GM19099 (cell line): ENCODE measurements around the gene SURF4.

Experiments
- POLR2A ChIP-seq: IDR thresholded peaks from 3 replicates; pipeline ENCODE4 v1.6.1; 2011; ENCODE audit warnings: low read depth; ENCODE audit not compliant: insufficient read length; ENCODE audit errors: extremely low read depth

The SURF4 gene

DNA sequence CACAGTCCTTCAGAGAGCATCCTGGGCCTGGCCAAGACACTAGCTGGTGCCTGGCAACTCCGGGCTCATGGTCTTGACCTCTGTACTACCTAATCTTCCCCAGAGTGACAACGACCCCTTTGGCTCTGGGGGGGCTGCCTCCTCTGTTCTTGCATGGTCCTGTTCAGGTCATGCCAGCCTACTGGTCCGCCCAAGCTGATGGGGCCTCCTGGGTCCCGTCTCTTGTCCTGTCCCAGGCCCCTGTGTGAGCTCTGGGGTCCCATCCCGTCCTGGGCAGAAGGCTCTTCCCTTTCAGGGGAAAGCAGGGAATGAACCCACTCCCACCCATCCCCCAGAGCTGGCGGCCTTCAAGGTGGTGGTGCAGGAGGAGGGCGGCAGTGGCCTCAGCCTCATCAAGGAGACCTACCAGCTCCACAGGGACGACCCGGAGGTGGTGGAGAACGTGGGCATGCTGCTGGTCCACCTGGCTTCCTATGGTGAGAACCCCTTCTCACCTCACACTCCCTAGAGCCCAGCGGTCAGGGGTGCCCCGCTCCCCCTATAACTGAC lies 28.7 kb upstream of the SURF4 start:
- no peak for TF ChIP-seq POLR2A

DNA sequence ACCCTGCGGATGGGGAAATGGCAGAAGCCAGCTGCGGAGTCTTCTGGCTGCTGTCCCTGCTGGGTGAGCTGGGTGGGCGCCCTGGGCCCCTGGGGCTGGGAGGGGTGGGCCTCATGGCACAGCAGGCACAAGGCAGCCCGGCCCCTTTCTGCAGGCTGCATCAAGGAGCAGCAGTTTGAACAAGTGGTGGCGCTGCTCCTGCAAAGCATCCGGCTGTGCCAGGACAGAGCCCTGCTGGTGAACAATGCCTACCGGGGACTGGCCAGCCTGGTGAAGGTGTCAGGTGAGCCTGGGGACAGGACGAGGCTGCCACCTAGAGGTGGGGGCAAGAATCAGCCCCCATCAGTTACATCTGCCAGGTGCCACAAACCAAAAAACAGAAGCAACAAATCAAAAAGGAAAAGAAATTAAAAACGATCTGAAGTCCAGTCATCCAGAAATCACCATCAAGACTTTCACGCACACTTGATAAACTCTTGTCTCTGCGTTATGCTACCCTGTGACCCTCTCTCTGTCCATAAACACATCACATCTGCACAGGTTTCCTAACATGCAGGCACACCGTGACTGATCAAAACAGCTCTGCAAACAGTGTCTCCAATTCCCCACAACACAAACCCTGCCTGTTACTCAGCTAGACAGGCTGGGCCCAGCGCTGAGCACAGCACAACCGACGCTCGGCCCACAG lies 28.1 kb upstream of the SURF4 start:
- no peak for TF ChIP-seq POLR2A

DNA sequence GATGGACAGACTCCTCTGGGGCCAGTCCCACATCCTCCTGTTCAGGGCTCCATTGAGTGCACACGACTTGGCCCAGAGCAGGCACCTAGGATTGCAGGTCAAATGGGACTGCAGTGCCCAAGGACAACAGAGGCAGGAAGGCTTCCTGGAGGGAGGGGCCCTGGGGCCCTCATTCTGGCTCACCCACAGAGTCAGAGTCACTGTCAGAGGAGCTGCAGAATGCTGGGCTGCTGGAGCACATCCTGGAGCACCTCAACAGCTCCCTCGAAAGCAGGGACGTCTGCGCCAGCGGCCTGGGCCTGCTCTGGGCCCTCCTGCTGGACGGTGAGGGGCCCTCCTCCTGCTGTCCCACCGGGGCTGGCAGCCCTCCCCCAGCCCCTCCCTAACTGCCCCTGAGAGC lies 26.8 kb upstream of the SURF4 start:
- TF ChIP-seq POLR2A, result no peak

DNA sequence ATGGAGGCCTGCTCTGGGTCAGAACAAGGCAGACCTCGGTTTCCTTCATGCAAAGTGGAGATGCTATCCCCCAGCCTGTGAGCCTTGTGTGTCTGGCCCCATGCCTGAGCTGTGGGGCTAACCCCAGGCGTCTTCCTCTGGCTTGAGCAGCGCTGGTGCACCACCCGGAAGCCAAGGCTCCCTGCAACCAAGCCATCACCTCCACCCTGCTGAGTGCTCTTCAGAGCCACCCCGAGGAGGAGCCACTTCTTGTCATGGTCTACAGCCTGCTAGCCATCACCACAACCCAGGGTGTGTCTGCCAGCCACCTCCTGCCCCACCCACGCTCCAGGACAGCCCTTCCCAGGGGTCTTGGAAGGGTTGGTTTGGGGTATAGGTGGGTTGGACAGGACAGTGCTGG lies 25.7 kb upstream of the SURF4 start:
- TF ChIP-seq POLR2A, result no peak

DNA sequence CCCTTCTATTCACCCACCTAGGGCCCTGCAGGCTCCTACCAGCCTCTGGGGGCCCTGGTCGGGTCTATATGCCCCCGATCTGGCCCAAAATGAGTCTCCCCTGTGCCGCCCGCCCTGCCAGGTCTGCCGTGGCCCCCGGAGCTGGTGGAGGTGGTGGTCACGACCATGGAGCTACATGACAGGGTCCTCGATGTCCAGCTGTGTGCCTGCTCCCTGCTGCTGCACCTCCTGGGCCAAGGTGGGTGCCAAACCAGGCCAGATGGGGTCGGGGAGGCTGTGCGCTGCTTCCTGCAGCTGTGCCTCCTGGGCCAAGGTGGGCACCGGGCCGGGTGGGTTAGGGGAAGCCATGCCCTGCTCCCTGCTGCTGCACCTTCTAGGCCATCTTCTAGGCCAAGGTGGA lies 24.4 kb upstream of the SURF4 start:
- TF ChIP-seq POLR2A, result no peak

- TF ChIP-seq POLR2A, result no peak
Measured at GRCh38 chr9:133397895-133398294, 22.0 kb upstream of the SURF4 start.

- no peak for TF ChIP-seq POLR2A
Measured at GRCh38 chr9:133397370-133397769, 21.5 kb upstream of the SURF4 start.

- TF ChIP-seq POLR2A, result no peak
Measured at GRCh38 chr9:133396952-133397351, 21.1 kb upstream of the SURF4 start.

GRCh38 chr9:133394687-133395271 lies 18.9 kb upstream of the SURF4 start:
- TF ChIP-seq POLR2A, result no peak

- no peak for TF ChIP-seq POLR2A
Measured at GRCh38 chr9:133393399-133393798, 17.5 kb upstream of the SURF4 start.

- no peak for TF ChIP-seq POLR2A
Measured at GRCh38 chr9:133390713-133391112, 14.9 kb upstream of the SURF4 start.

- TF ChIP-seq POLR2A, result no peak
Measured at GRCh38 chr9:133389562-133389961, 13.7 kb upstream of the SURF4 start.

DNA sequence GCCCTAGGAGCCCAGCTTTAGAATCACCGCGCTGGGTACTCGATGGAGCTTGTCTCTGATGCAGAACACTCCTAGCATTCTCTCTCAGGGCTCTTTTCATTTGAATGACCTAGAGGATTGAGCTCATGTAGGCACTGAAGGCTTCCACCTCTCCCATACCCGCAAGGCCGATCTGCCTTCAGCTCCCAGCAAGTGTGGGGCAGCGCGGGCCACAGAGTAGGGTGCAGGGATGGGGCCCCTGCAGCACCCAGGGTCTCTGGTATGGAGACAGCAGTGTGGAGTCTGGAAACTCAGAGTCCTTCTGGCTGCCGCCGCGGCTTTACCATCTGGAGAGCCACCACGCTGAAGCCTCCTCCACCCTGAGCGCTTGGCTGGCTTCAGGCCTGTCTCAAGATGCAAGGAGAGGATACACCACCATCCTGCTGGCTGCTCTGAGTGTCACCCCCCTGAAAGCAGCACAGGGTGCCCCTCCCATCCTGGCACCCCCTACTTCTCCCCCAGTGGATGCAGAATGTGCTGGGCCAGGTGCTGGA lies 13.2 kb upstream of the SURF4 start:
- TF ChIP-seq POLR2A, result no peak

DNA sequence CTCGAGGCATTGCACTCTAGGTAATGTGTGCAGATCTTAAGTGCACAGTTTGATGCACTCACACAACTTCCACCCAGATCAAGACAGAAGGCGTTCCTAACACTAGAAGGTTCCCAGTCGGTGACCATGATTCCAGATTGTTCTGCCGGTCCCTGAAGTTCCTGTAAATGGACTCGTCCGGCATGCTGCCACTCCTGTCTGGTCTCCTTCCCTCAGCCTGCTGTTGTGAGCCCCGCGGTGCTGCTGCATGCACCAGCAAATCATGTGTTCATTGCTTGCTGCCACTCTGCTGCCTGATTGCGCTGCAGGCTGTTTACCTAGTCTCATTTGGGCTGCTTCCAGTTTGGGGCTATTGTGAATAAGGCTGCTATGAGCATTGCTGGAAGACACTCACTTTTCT lies 11.8 kb upstream of the SURF4 start:
- TF ChIP-seq POLR2A, result no peak

DNA sequence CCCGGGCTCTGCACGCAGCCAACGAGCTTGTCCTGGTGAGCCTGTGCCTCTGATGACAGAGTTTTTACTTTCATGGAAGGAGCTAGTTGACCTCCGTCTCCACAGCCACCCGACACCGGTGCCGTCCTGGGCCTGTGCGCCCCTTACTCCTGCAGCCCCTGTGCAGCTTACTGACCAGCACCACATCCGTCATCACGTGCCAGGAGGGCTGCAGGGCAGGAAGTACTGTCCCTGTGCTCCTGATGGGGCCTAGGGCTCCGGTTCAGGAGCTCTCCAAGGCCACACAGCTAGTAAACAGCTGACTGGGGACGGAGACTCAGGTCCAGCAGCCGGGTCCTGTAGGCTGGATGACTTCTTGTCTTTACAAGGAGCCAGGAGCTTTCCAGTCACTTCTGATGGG lies 10.5 kb upstream of the SURF4 start:
- TF ChIP-seq POLR2A, result no peak

- no peak for TF ChIP-seq POLR2A
Measured at GRCh38 chr9:133385452-133385851, 9.6 kb upstream of the SURF4 start.

- no peak for TF ChIP-seq POLR2A
Measured at GRCh38 chr9:133384736-133385321, 9.0 kb upstream of the SURF4 start.

GRCh38 chr9:133383438-133383837 lies 7.6 kb upstream of the SURF4 start:
- TF ChIP-seq POLR2A, result no peak
